Nucleus accumbens (tissue), 56 donors: ENCODE data around the gene FOS.
"Not testable (repeated sequence)": the region's sequence is repeated elsewhere in the genome, so short reads cannot be mapped to it uniquely, and the experiment has no call there.

Experiments used
- DNase-seq, 56 donors: peaks; one replicate each; lab custom pipeline; 2025; lab: John Stamatoyannopoulos, UW

The FOS gene

DNA sequence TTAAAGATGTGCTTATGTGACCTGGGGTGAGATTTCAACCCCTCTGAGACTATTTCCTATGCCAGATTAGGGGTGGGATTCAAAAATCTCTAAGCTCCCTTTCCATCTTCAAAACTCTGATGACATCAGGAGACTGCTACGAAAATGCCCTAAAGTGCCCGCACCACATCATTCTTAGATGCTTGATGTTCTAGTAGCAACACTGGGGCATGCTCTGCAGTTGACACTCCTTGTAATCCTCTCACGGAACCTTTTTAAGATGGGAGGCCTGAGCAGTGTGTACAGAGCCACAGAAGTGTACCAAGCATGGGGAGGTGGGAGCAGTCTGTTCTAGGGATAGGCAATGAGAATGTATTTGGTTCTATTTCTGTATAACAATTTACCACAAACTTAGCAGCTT is 12.2 kb downstream of the FOS start:
- no peak for DNase-seq

DNA sequence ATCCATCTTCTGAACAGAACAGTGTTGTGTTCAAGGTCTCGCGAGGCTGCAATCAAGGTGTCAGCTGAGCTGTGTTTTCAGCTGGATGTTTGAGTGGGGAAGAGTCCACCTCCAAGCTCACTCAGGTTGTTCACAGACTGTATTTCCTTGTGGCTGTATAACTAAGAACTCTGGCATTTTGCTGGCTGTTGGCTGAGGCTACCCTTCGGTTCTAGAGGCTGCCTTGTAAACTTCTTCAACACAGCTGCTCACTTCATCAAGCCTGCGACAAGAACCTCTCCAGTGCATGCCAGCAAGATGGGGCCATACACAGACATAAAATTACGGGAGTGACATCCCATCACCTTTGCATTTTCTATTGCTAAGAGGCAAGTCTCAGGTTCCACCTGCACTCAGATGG is 12.7 kb downstream of the FOS start:
- no peak for DNase-seq

- DNase-seq = no peak
Observed at GRCh38 chr14:75292101-75292563, 13.5 kb downstream of the FOS start.

GRCh38 chr14:75292886-75293285 is 14.3 kb downstream of the FOS start:
- DNase-seq = no peak

DNA sequence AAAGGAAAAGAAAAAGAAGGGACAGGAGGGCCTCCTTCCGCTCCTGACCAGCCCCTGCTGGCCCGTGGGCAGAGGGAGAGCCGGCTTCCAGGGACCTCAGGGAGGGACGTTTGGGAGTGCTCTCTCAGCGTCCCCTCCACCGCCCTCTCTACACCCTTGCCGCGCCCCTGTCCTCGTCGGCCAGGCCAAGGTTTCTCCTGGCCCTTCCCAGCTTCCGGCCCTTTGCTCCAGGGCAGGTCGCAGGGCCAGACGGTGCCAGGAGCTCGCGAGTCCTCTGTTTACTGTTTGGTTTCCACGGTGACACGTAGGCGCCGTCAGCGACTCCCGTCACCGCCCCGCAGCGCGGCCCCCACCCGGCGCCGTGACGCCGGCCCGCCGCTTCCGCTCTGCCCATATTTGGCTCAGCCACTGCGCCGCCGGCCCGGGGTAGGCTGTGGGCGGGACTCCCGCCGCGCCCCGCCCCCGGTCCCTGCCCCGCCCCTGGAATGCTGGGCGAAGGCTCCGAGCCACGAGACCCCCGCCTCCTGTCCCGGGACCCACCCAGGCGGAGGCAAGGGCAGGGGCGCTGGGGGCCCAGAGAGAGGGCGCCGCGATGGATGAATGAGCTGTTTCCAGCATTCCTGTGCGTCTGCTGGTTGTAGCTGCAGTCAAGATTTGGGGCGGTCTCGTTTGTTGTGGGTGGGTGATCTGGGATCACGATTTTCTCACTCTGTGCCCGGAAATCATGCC is 15.5 kb downstream of the FOS start:
- peak; percentile 59 to 97 (median 90) for DNase-seq

DNA sequence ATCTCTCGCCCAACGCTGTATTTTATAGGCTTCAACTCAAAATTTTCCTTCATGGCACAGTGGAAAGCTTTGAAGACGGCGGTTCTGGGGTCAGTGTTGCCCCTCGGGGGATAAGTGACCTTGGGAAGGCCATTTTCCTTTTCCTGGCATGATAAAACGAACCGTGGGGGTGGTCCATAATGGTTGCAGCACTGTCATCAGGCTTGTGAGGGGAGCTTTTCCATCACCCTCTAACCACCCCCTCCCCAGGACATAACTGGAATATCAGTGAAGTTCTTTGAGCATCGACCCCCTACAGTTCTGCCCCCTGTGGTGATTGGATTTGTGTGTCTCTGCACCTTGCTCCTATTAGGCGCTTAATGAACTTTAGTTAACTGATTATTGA is 16.0 kb downstream of the FOS start:
- DNase-seq = peak in 1 of 56 donors; percentile 53

DNA sequence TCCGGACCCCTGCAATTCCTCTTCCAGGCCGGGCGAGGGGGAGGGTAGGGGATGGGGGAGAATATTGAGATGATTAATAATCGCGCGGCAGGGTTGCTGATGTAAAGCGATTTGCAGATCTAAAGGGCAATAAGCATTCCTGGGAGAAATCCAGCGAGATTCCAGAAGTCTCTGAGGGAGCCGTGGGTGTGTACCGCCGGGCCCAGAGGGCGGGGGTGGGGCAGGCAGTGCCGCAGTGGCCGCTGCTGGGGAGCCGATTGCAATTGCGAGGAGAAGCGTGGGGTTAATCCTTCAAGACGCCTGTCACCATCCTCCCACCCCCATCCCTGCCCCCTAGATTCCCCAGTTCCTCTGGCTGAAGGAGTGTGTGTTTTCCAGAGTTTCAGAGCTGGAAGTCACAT is 16.4 kb downstream of the FOS start:
- peak in 33 of 56 donors; percentile 10 to 79 (median 31) for DNase-seq

- peak in 55 of 56 donors; percentile 14 to 90 (median 70) for DNase-seq
Observed at GRCh38 chr14:75295491-75296345, 17.1 kb downstream of the FOS start.

DNA sequence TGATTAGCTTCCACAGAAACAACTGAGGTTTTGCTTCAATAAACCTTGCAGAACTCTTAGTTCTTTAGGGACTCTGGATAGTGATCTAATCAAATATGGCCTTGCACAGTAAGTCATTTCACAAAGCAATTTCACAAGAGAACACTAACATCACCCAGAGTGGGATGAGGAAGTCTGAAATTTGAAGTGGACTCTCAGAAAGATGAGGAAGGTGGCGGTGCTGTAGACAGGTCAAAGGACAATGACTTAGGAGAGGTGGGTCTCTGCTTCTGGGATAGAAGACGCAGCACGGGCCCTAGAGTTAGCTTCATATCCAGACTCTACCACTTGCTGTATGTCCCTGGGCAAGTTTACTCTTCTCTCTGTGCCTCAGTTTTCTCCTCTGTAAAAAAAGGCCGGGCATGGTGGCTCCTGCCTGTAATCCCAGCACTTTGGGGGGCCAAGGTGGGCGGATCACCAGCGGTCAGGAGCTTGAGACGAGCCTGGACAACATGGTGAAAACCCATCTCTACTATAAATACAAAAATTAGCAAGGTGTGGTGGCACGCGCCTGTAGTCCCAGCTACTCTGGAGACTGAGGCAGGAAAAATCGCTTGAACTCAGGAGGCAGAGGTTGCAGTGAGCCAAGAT is 18.9 kb downstream of the FOS start:
- DNase-seq = no peak

DNA sequence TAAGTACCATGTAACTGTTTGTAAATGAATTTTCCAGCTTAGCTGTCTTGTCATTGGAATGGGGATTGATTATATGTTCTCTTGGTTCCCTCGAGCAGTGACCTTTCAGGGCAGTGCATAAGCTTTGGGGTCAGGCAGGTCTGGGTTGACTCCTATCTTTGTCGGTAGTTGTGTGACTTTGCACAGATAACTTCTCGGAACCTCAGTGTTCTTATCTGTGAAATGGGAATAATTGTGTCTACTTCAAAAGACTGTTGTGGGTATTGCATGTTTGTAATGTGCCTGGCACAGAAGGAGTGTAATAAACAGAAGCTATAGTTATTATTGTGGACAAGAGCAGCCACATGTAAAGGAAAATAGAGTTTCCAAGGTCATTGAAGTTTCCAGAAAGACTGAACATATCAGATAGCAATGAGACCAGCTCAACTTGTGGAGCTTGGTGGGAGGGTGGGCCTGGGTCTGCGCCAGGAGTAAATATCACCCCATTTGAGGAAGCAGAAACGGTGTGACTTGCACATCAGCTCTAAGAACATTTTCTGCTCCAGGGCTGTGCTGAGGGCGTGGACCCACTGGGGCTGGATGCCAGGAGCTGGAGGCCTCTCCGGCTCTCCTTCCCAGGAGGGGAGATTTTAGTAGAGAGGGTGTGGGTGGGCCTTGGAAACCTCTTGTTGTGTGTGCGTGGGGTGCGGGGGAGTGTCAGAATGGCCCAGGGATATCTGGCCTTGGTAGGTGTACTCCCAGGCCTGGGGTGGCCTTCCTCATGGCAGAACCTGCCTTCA is 19.7 kb downstream of the FOS start:
- DNase-seq = peak in 1 of 56 donors; percentile 28

GRCh38 chr14:75299059-75299458 is 20.4 kb downstream of the FOS start:
- no peak for DNase-seq

DNA sequence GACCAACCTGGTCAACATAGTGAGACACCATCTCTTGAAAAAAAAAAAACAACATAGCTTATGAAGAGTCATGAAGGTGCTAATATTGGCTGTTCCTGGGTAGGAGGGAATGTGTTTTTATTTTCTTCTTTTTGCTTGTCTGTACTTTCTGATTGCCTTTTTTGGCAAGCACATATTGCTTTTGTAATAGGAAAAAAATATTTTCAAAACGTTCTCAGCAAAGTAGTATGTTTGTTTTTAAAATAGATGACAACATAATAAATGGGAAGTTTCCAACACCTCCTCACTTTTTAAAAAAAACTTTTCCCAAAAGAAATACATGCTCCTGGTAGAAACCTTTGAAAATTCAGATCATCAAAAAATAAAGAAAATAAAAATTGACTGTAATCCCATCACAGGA is 20.9 kb downstream of the FOS start:
- DNase-seq = no peak

GRCh38 chr14:75301666-75302325 is 23.2 kb downstream of the FOS start:
- DNase-seq = peak in 2 of 56 donors; percentile 11

GRCh38 chr14:75303381-75303789 is 24.8 kb downstream of the FOS start:
- peak in 36 of 56 donors; percentile 8 to 84 (median 37) for DNase-seq

GRCh38 chr14:75306410-75306809 is 27.8 kb downstream of the FOS start:
- DNase-seq = not testable (repeated sequence)

DNA sequence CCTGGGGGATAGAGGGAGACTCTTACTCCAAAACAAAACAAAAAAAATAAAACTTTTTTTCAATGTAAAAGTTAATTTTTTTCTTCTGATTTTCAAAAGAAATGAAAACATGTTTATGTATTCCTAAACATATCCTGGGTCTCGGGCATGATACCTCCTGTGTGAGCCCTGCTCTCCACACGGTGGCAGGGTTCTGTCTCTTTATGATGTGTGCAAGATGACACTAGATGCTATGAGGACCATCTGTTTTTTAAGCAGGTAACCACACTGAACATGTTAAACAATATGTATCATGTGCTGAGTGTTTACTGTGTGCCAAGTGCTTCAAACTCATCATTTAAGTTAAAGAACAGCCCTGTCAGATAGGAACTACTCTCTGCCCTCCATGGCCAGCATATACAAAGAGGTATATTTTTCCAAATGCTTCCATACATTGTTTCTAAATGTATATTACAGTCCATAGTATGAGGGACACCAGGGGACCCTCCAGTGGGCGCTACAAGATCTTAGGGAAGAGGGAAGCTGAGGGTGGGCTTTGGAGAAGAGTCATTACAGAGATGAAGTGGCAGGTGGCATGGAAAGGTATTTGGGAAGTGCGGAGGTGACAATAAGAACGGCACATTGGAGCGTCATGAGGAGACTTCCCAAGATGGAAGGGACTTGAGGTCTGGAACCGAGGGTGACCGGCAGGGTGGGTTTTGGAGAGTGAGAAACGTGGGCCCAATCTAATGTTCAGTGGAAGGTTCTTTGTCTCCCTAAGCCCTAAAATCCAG is 28.5 kb downstream of the FOS start:
- peak in 5 of 56 donors; percentile 10 to 43 (median 20) for DNase-seq

DNA sequence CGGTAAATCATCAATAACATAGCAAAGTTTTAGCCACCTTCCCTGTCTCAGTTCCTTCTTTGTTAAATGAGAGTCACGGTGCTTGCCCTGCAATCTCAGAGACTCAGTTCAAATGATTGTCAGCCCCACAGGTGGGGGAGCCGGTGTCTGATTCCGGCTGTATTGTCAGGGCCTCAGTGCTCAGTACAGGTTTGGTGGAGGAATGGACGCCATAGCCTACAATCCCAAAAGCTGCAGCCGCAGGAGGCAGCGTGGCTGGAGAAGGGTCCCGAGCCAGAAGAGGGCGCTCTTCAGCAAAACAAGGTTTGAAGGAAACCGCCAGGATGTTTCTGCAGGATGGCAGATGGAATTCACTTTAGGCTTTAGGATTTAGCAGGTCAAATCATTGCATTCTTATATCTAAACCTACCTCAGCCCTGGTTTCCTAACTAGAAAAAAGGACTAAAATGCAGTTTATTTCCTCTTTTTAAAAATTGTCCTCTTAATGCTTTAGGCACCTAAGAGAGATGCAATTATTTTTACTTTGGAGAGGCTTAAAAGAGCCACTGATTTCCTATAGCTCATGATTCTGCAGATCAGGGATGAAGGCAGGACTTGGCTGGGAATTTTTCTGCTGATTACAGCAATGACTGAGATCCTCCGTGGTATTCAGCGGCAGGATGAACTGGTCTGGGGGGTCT is 29.2 kb downstream of the FOS start:
- peak in 51 of 56 donors; percentile 15 to 92 (median 69) for DNase-seq

- DNase-seq = not testable (repeated sequence)
Observed at GRCh38 chr14:75308991-75309390, 30.4 kb downstream of the FOS start.
